Suprapubic skin (tissue), 4 donors: ENCODE measurements around the gene YY1.

Experiments used
- EP300 ChIP-seq: sonication (generic); formaldehyde crosslinking; IDR thresholded peaks from one replicate; pipeline ENCODE4 v1.6.1; 2017; ENCODE audit warnings: antibody characterized with exemption
- POLR2A ChIP-seq, 2 donors: fragments of 450-650 bp; IDR thresholded peaks; one replicate each; pipeline ENCODE4 v1.6.1; 2017; ENCODE audit warnings: antibody characterized with exemption in 2 of 2, mild to moderate bottlenecking in 2 of 2, moderate library complexity in 2 of 2
- POLR2AphosphoS5 ChIP-seq, 3 donors: sonication (generic); formaldehyde crosslinking; IDR thresholded peaks; one replicate each; pipeline ENCODE4 v1.6.1; 2017; ENCODE audit warnings: antibody characterized with exemption in 3 of 3
- TF ChIP-seq, protein P1 (sequence below), 2 donors: fragments of 200-600 bp in 1 of 2; fragments of 450-650 bp in 1 of 2; sonication (generic) in 1 of 2; IDR thresholded peaks; one replicate each; pipeline ENCODE4 v1.5.1; 2016 to 2019; ENCODE audit warnings: antibody characterized with exemption in 2 of 2, mild to moderate bottlenecking in 1 of 2, moderate library complexity in 1 of 2

DNA sequence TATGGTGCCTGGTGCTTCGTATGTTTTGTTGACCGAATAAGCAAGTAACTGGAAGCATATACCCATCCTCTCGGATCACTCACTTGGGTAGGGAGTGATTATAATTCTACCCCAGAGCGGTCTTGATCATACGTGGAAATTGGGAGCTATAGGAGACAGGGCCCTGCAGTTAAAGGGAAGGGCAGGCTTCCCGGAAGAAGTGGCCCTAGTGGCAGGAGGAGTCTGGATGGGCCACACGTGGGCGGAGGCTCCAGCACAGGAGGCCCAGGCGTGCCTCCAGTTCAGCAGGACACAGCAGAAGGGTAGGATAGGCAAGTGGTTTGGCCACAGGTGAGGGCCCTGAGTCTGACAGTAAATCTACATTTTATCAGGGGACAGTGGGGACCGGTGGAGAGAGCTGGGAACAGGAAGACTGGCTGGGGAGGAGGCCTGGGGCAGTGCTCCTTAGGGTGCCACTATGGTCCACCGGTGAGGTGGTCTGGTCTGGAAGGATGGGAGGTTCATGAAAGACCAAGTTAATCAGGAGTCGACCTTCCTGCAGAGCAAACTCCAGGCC lies 23.5 kb upstream of the YY1 start:
- TF ChIP-seq, protein P1, sequence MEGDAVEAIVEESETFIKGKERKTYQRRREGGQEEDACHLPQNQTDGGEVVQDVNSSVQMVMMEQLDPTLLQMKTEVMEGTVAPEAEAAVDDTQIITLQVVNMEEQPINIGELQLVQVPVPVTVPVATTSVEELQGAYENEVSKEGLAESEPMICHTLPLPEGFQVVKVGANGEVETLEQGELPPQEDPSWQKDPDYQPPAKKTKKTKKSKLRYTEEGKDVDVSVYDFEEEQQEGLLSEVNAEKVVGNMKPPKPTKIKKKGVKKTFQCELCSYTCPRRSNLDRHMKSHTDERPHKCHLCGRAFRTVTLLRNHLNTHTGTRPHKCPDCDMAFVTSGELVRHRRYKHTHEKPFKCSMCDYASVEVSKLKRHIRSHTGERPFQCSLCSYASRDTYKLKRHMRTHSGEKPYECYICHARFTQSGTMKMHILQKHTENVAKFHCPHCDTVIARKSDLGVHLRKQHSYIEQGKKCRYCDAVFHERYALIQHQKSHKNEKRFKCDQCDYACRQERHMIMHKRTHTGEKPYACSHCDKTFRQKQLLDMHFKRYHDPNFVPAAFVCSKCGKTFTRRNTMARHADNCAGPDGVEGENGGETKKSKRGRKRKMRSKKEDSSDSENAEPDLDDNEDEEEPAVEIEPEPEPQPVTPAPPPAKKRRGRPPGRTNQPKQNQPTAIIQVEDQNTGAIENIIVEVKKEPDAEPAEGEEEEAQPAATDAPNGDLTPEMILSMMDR (IDR thresholded peaks at IDR 0.05): no peak
- TF ChIP-seq POLR2A (IDR thresholded peaks at IDR 0.05): no peak
- no peak for TF ChIP-seq POLR2AphosphoS5 (IDR thresholded peaks at IDR 0.05)
- no peak for TF ChIP-seq EP300
